Activated naive CD8-positive, alpha-beta T cell (primary cell): ENCODE data around the gene HS6ST3.

Experiments
- H3K27ac Mint-ChIP-seq: one replicate; pipeline ENCODE4 v1.8.0; 2021; ENCODE audit warnings: mixed read lengths
- H3K27me3 Mint-ChIP-seq: one replicate; pipeline ENCODE4 v1.8.0; 2021; ENCODE audit warnings: mixed read lengths
- H3K36me3 Mint-ChIP-seq: one replicate; pipeline ENCODE4 v1.8.0; 2021; ENCODE audit warnings: mixed read lengths
- H3K4me1 Mint-ChIP-seq: one replicate; pipeline ENCODE4 v1.8.0; 2021; ENCODE audit warnings: low read depth, mixed read lengths
- H3K4me3 Mint-ChIP-seq: one replicate; pipeline ENCODE4 v1.8.0; 2021; ENCODE audit warnings: mild to moderate bottlenecking, mixed read lengths
- H3K9me3 Mint-ChIP-seq: one replicate; pipeline ENCODE4 v1.8.0; 2021; ENCODE audit warnings: low read depth, mixed read lengths

HS6ST3 gene

DNA sequence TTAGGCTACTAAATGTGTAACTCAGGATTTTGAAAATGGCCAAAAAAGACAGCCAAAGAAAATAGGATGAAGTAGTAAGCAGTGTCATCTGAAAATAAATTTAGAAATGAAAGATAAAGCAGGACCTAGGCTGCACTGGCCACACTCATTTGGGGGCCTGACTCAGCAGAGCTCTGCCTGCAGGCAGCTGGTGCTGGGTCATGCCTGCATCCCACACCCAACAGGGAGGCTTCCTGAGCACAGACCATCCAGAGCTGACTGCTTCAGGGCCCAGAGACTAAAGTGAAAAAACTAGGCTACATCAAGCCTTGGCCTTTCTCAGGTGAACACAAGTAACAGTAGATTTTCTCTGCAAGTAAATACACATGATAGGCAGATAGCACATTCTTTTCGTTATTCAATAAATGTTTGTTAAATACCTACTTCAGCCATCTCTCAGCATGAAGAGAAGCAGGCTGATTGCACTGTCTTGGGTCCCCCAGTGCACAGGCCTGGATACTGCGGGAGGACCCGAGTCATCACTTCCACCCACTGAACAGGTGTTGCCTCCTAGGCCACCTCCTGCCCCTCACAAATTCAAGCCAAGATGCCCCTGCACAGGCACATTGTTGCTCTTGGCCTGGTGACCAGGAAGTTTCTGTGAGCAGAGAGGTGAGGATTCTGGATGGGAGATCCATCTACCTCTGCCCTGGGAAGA, 620.4 kb downstream of the HS6ST3 start:
- Mint-ChIP-seq H3K27ac (no peak overlapping the region), H3K27me3 (no peaks in the 10 kb centered on the region), H3K4me3 (no peak overlapping the region), H3K4me1 (no peaks in the 10 kb centered on the region), H3K9me3 (peaks cover 5% of the 10 kb centered on the region), H3K36me3 (no peaks in the 10 kb centered on the region)

DNA sequence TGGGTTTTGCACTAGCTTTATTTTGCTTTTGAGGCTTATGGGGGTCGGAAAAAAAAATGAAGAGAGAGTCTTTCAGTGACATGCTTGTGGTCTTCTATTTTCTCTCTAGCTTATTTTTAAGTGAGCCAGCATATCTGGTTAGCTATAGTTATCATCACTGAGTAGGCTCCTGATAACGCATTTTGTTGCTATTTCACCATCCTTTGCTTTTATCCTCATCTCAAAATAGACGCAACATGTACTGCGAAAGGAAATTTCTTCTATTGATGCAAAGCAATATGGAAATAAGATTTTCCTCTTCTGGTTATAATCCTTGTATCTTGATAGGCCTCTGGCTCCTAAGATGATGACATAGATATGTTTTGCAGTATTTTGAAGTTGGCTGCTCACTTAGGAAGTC, 630.5 kb downstream of the HS6ST3 start:
- no peaks in the 10 kb centered on the region for H3K27me3 Mint-ChIP-seq
- no peak overlapping the region for H3K4me3 Mint-ChIP-seq
- no peaks in the 10 kb centered on the region for H3K9me3 Mint-ChIP-seq
- H3K27ac Mint-ChIP-seq = no peak overlapping the region
- no peaks in the 10 kb centered on the region for H3K4me1 Mint-ChIP-seq
- H3K36me3 Mint-ChIP-seq = no peaks in the 10 kb centered on the region

DNA sequence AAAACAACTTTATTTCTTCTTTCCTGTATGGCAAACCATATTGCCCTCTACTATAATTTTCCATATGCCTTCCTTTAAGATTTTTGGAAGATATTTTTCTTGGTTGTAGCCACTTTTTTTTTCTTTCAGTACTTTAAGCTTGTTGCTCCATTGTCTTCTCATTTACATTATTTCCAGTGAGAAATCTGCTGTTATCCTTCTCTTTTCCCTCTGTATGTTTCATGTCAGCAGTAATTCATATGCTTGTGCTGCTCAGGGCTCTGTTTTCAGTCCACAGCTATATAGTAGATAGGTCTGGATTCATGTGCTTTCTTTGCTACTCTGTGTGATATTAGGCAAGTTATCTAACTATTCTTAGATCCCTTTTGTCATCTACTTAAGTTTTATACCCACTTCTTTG, 636.7 kb downstream of the HS6ST3 start:
- Mint-ChIP-seq H3K4me3 (no peak overlapping the region), H3K4me1 (no peaks in the 10 kb centered on the region), H3K27ac (no peak overlapping the region), H3K27me3 (no peaks in the 10 kb centered on the region), H3K9me3 (peaks cover 6% of the 10 kb centered on the region), H3K36me3 (no peaks in the 10 kb centered on the region)

DNA sequence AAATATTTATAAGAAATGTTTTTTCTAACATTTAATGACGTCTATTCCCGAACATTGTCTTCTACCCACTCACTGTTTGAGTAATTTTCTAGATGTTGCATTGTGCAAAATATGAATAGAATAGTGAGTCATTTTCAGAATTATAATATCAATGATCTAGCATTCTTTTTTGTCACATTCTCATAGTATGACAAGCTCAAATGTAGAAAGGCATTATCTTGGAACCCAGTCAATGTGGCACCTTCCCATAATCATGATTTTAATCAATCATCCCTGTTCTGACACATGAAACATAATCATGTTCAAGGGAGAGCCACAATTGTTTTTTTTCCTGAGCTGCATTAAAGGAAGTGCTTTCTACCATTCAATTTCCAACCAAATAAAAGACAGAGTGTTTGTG, 638.6 kb downstream of the HS6ST3 start:
- no peak overlapping the region for H3K27ac Mint-ChIP-seq
- peaks cover 6% of the 10 kb centered on the region for H3K9me3 Mint-ChIP-seq
- H3K27me3 Mint-ChIP-seq = no peaks in the 10 kb centered on the region
- H3K36me3 Mint-ChIP-seq = no peaks in the 10 kb centered on the region
- no peaks in the 10 kb centered on the region for H3K4me1 Mint-ChIP-seq
- no peak overlapping the region for H3K4me3 Mint-ChIP-seq

DNA sequence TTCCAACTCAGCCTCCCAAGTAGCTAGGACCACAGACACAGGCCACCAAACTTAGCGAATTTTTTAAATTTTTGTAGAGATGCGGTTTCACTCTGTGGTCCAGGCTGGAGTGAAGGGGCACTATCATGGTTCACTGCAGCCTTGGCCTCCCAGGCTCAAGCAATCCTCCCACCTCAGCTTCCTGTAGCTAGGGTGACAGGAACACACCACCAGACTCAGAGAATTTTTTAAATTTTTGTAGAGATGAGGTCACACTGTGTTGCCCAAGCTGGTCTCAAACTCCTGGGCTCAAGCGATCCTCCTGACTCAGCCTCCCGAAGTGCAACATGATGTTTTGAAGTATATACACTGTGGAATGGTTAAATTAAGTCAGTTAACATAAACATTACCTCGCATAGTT, 640.8 kb downstream of the HS6ST3 start:
- Mint-ChIP-seq H3K27ac (no peak overlapping the region), H3K9me3 (peaks cover 8% of the 10 kb centered on the region), H3K4me1 (no peaks in the 10 kb centered on the region), H3K27me3 (no peaks in the 10 kb centered on the region), H3K36me3 (no peaks in the 10 kb centered on the region), H3K4me3 (no peak overlapping the region)

DNA sequence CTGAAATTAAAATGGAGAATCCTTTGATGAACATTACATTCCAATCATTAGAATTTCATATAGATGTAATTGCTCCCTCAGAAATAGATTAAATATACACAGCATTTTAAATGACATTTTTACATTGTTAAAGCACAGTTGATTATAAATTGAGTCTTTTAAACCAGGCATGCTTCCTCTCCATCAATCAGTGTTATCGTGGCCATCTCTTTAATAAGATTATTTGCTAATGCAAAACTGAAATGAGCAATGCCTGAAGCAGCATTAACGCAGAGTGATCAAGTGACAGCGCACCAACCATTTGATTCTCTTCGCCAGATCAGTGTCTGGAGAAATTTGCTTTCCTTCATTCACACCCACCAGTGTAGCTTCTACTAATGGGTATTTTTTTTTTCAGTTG, 644.6 kb downstream of the HS6ST3 start:
- Mint-ChIP-seq H3K27ac (no peak overlapping the region), H3K4me3 (no peak overlapping the region), H3K9me3 (peaks cover 4% of the 10 kb centered on the region), H3K27me3 (no peaks in the 10 kb centered on the region), H3K4me1 (no peaks in the 10 kb centered on the region), H3K36me3 (no peaks in the 10 kb centered on the region)

DNA sequence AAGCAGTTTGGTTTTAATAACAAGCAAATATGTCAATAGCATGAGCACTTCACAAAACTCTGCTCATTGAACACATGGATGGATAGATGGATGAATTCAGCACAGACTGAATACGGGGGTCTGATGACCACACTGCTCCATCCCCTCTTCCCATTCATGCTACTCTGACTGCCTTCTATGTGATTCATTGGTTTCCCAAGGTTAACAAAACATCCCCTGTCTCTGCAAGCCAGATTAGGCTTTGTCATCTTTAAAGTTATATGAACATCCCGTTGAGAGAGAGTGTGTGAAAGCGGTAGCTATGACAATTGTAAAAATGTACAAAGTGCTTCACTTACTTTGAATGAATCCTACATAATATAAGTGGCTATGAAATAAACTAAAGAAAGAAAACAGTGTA, 651.9 kb downstream of the HS6ST3 start:
- no peak overlapping the region for H3K27ac Mint-ChIP-seq
- H3K4me3 Mint-ChIP-seq = no peak overlapping the region
- peaks cover 6% of the 10 kb centered on the region for H3K9me3 Mint-ChIP-seq
- no peaks in the 10 kb centered on the region for H3K27me3 Mint-ChIP-seq
- H3K36me3 Mint-ChIP-seq = no peaks in the 10 kb centered on the region
- H3K4me1 Mint-ChIP-seq = no peaks in the 10 kb centered on the region

DNA sequence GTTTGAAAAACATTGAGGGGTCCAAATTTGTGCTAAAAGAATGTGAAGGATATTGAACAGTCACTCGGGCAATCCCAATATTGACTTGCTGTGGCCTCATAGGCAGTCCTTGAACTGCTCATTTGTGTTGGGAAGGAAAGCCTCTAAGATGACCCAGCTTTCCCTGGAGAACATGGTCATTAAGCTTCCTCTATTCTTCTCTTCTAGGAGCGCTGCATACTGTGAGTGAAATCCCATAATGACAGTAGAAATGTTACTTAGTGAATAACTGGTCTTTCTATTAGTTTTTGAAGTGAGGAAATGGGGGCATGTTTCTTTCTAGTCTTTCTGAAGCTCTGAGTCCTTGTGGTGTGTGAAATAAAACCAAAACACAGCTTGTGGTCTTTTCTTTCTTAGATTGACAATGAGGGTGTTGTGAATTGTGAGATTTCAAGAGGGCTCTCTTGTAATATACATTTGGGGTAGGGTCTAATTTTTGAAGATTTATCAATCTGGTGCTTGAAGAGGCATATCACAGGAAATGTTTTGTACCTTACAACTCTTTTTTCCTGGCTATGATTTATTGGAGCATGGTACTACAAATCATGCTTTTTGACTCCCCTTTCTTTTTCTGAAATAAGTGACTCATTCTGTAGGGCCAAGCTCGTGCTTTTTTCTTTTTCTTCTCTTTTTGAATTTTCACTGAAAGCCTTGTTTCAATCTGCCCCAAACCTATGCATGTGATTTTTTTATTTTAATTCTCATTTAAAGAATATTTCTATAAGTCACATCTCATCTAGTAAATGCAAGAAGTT, 653.6 kb downstream of the HS6ST3 start:
- Mint-ChIP-seq H3K9me3 (peaks cover 11% of the 10 kb centered on the region), H3K4me3 (no peak overlapping the region), H3K36me3 (no peaks in the 10 kb centered on the region), H3K27ac (no peak overlapping the region), H3K4me1 (no peaks in the 10 kb centered on the region), H3K27me3 (no peaks in the 10 kb centered on the region)

DNA sequence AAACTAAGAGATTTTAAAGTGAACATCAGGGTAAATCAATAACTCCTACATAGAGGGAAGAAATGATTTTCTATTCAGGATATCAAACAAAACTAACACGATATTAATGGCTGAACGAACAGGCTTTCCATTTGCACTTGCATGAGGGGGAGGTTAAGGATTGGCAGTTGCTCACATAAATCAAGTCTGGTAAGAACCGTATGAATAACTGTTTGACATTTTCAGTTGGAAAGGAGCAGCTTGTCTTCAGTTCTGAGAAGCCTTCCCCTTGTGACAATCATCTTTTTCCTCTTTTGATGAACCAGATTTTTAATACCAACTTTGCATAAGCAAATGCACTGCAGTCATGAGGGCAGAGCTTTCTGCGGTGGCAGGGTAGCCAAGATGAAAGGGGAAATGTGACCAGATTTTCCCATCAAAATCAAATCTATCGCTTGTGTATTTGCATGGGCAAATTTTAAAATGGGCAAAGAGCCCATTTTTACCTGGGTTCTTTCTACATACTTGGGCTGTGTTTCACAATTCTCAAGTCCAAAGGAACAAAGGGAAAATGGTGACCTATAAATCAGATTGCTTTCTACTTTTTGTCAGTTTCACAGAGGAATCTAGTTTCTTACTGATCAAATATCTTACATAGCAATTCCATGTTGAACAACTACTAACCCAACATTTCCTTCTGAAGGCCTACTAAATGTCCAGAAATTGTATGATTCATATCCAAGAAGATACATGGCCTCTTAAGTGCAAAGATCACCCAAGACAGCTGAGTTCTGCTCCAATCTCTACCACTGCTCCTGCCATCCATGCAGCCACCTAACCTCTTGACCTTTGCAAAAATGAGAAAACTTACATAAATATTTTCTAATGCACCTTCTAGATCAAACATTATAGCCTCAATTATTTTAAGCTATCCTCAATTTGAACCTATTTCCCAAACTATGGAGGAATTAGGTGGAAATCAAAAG, 654.7 kb downstream of the HS6ST3 start:
- Mint-ChIP-seq H3K27me3 (no peaks in the 10 kb centered on the region), H3K4me3 (no peak overlapping the region), H3K4me1 (no peaks in the 10 kb centered on the region), H3K27ac (no peak overlapping the region), H3K36me3 (no peaks in the 10 kb centered on the region), H3K9me3 (peaks cover 11% of the 10 kb centered on the region)

DNA sequence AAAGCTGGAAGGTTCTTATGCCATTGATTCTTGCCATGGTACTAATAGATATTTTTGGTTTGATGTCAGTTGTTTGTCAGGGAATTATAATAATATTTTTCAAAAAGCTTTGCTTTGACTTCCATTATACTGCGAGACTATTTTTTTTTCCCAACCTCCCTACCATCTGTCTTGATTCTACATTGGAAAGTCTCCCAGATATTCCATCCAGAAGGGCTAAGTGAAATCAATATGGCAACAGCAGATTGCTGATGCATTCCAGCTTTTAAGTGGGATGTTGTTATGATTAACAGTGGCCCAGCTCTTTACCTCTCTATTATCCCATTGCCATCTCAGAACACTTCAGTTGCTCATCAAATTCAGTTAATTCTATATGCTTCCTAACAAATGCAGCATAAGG, 657.0 kb downstream of the HS6ST3 start:
- Mint-ChIP-seq H3K27ac (no peak overlapping the region), H3K4me1 (no peaks in the 10 kb centered on the region), H3K27me3 (no peaks in the 10 kb centered on the region), H3K4me3 (no peak overlapping the region), H3K9me3 (peaks cover 14% of the 10 kb centered on the region), H3K36me3 (no peaks in the 10 kb centered on the region)

DNA sequence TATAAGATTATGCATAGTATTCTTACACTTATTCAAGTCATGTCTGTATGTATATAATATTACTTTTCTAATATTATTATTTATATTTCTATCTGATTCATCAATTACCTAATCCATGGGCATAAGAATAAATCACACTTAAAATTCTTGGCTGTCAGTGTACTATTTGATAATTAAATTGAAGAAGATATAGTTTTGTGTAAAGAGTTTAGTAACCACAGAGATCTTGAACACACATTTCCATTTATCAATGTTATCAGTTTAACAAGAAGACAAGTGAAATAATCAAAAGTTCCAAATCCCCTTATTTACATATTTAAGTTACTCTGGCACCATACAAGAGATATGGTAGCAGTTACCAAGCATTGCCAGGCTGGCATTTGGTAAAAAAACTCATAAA, 659.9 kb downstream of the HS6ST3 start:
- Mint-ChIP-seq H3K27me3 (no peaks in the 10 kb centered on the region), H3K36me3 (no peaks in the 10 kb centered on the region), H3K4me3 (no peak overlapping the region), H3K27ac (no peak overlapping the region), H3K4me1 (no peaks in the 10 kb centered on the region), H3K9me3 (peaks cover 14% of the 10 kb centered on the region)

DNA sequence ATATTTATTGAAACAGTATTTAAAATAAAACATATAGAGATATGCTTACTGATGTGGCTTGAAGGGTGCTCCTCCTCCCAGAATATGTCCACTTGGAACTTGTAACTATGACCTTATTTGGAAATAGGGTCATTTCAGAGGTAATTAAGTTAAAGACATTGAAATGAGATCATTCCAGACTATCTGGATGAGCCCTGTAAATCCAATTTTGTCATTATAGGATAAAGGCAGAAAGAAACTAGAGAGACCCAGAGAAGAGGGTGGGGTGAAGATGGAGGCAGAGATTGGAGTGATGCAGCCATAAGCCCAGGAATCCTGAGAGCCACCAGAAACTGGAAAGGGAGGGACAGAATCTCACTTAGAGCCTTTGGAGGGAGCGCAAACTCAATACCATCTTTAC, 661.2 kb downstream of the HS6ST3 start:
- Mint-ChIP-seq H3K4me1 (no peaks in the 10 kb centered on the region), H3K27me3 (no peaks in the 10 kb centered on the region), H3K36me3 (no peaks in the 10 kb centered on the region), H3K9me3 (peaks cover 9% of the 10 kb centered on the region), H3K27ac (no peak overlapping the region), H3K4me3 (no peak overlapping the region)

DNA sequence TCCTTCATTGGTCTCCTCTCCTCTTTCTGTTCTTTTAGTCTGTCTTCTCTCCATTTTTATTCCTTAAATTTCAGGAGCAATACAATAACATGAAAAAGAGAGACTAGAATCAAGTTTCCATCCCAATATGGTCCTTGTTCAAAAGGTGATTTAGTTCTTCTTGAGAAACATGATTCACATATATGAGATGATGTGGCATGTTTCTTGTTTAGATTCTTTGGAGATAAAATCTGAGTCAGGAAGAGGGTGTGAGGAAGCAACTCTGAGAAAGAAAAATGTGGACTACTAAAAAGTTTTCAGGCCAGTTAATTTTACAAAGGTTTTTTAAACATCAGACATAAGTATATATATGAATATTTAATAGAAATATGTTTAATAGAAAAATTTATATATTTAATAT, 673.0 kb downstream of the HS6ST3 start:
- H3K4me3 Mint-ChIP-seq = no peak overlapping the region
- H3K4me1 Mint-ChIP-seq = no peaks in the 10 kb centered on the region
- peaks cover 4% of the 10 kb centered on the region for H3K9me3 Mint-ChIP-seq
- H3K36me3 Mint-ChIP-seq = no peaks in the 10 kb centered on the region
- H3K27ac Mint-ChIP-seq = no peak overlapping the region
- no peaks in the 10 kb centered on the region for H3K27me3 Mint-ChIP-seq

DNA sequence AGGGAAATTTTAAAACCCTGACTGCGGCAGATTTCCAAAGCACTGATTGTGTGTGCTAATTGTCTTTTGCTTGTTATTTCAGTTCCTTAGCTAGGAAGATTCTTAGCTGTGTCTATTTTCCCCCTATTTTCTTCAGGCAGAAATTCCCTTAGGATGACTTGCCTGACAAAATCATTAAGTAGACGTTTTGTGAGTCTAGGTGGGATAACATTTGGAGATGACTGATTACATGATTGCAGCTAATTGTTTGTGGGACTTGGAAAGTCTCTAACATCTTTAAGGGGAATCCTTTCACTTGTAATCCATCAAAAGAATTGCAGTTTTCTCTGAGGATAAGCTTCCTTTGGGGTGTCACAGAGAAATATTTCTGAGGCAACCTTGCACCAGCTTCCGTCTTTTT, 676.4 kb downstream of the HS6ST3 start:
- Mint-ChIP-seq H3K9me3 (peaks cover 4% of the 10 kb centered on the region), H3K4me1 (no peaks in the 10 kb centered on the region), H3K27ac (no peak overlapping the region), H3K4me3 (no peak overlapping the region), H3K36me3 (no peaks in the 10 kb centered on the region), H3K27me3 (no peaks in the 10 kb centered on the region)

DNA sequence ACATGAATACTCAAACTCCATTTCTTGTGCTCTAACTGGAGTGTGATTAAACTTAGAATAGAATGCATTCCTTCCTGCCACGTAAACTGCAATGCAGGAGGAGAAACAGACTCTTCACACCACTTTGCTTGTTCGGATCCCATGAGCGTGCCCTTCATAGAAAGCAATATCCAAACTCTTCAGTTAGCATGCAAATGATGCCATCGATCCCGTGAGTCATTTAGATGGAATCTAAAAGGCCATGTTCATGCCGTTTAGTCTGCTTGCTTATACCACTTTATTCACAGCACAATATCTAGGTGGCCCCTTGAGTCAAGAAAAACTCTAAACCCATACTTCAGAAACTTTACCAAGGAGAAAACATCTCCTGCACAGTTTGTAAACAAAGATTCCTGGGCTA, 678.6 kb downstream of the HS6ST3 start:
- Mint-ChIP-seq H3K4me1 (no peaks in the 10 kb centered on the region), H3K27me3 (no peaks in the 10 kb centered on the region), H3K27ac (no peak overlapping the region), H3K36me3 (no peaks in the 10 kb centered on the region), H3K9me3 (peaks cover 4% of the 10 kb centered on the region), H3K4me3 (no peak overlapping the region)
